ENCODE measurements around the gene PELI1. TPM values are rescaled to one million over a fixed set of nuclear protein-coding genes. Genes with fewer than 3 reads are reported as not detected.

Gene PELI1
- polyA plus RNA-seq (28.0 and 34.9 TPM in 2 replicates), polyA minus RNA-seq (52.6 and 55.2 TPM in 2 replicates)

GRCh38 chr2:64144057-64145013 lies at the start of gene PELI1:
Gene PELI1 (minus strand): TSS chr2:64144420. CDS start chr2:64108310, 36,110 bp downstream.
- H3K4me2 ChIP-seq (ENCODE audit: low read length), result peak within 1 kb of the TSS; percentile 83

More at GRCh38 chr2:64144057-64145013, at the start of gene PELI1:
- Histone ChIP-seq H3F3A (ENCODE audit: insufficient read depth, low read length, poor library complexity, severe bottlenecking) (no peaks in the 10 kb centered on the region), H3K4me3 (ENCODE audit: low read length) (peak within 1 kb of the TSS; percentile 93), H3K9me2 (ENCODE audit: insufficient read depth, low read length) (no peaks in the 10 kb centered on the region), H4K20me1 (ENCODE audit: insufficient read depth) (no peaks in the 10 kb centered on the region), H3K9ac (ENCODE audit: low read length) (peak within 1 kb of the TSS; percentile 88), H3K36me3 (ENCODE audit: insufficient read depth, low read length) (no peaks in the 10 kb centered on the region), H3K79me2 (replicated peaks; ENCODE audit: insufficient read depth, low read length) (peaks cover 43% of the 10 kb centered on the region), H2AFZ (ENCODE audit: low read depth, low read length) (peak within 1 kb of the TSS; percentile 90), H3K27me3 (ENCODE audit: insufficient read depth, low read depth, low read length) (no peaks in the 10 kb centered on the region), H3K9me3 (ENCODE audit: low read length) (no peaks in the 10 kb centered on the region), H3K27ac (ENCODE audit: low read length) (peak within 1 kb of the TSS; percentile 81)
- TF ChIP-seq SMC3 (conservative IDR thresholded peaks at IDR 0.05; ENCODE audit: poor library complexity), result peak; percentile 45
- peak; percentile 50 for TF ChIP-seq CTCF (IDR thresholded peaks at IDR 0.05; ENCODE audit: poor library complexity, severe bottlenecking)
- peak; percentile 95 for TF ChIP-seq POLR2AphosphoS5 (IDR thresholded peaks at IDR 0.05)
- TF ChIP-seq MXI1 (conservative IDR thresholded peaks at IDR 0.05; ENCODE audit: poor library complexity, severe bottlenecking), result peak; percentile 70
- TF ChIP-seq TAF1 (IDR thresholded peaks at IDR 0.05; ENCODE audit: low read depth), result peak; percentile 75
- TF ChIP-seq EZH2 (IDR thresholded peaks at IDR 0.05; ENCODE audit: borderline replicate concordance, insufficient read depth, low read length, poor library complexity, severe bottlenecking), result no peak
- TF ChIP-seq REST (IDR thresholded peaks at IDR 0.05; ENCODE audit: borderline replicate concordance), result peak; percentile 53
- TF ChIP-seq RAD21 (conservative IDR thresholded peaks at IDR 0.05), result peak; percentile 48
- TF ChIP-seq EP300 (conservative IDR thresholded peaks at IDR 0.05; ENCODE audit: poor library complexity, severe bottlenecking), result peak; percentile 20

Measured in neural cell (in vitro differentiated cells).